K562 (cell line): ENCODE results near the gene SETD5. TPM values are rescaled to one million over a fixed set of nuclear protein-coding genes. Genes with fewer than 3 reads are reported as not detected.
"Not testable (repeated sequence)": the region's sequence is repeated elsewhere in the genome, so short reads cannot be mapped to it uniquely, and the experiment has no call there.

Experiments
- ATAC-seq: fragments of 200-7000 bp; cut with Tn5 transposase; 3 replicates; pipeline ENCODE4 v1.9.1; 2020; ENCODE audit warnings: moderate library complexity
- BruUV-seq: library from RNA; stranded (reverse); fragments of 400-500 nt; replicated peaks from 2 replicates; lab custom pipeline; 2021; lab: Mats Ljungman, UMichigan
- CTCF ChIA-PET: fragments of 300-600 bp; formaldehyde crosslinking; extraction: SDS; loops from one replicate; lab custom pipeline; 2021; ENCODE audit warnings: low intra/inter-chr PET ratio; lab: Yijun Ruan, JAX
- POLR2A ChIA-PET: fragments of 300-600, 350-650 bp; sonication (Branson Sonifier 250); formaldehyde crosslinking; extraction: SDS; loops from one replicate; lab custom pipeline; 2021; ENCODE audit warnings: antibody characterized with exemption, inconsistent platforms; lab: Yijun Ruan, JAX
- DNase-seq, 4 experiments: peaks; one replicate each; pipeline versions ENCODE4 v3.0.0 to v3.0.0-alpha.2; 2011 to 2018; ENCODE audit warnings: low spot score in 3 of 4, mixed read lengths in 3 of 4; ENCODE audit errors: extremely low read depth in 1 of 4
- FAIRE-seq: peaks from 2 replicates; lab custom pipeline; 2011; peaks lifted over from hg19 to GRCh38; lab: Jason Lieb, UNC
- H2AFZ ChIP-seq: 2 replicates; pipeline ENCODE4 v1.6.0; 2011; ENCODE audit warnings: low read depth, low read length, control low read depth, inconsistent platforms
- H3K27ac ChIP-seq: fragments of 200-600 bp; 3 replicates; pipeline ENCODE4 v1.8.0; 2011; ENCODE audit warnings: low read depth, mild to moderate bottlenecking, control low read depth, inconsistent platforms, low read length, moderate library complexity, mixed read lengths; ENCODE audit errors: extremely low read depth
- H3K27me3 ChIP-seq, 2 experiments: fragments of 300-600 bp in 1 of 2; 2 replicates in 1 of 2; 3 replicates in 1 of 2; pipeline versions ENCODE4 v1.6.0 to v1.8.0; 2011; ENCODE audit warnings: inconsistent platforms in 2 of 2, low read length in 2 of 2, mild to moderate bottlenecking in 1 of 2, mixed read lengths in 1 of 2, moderate library complexity in 1 of 2; ENCODE audit not compliant: control insufficient read depth in 2 of 2, insufficient read depth in 2 of 2
- H3K36me3 ChIP-seq: fragments of 300-600 bp; 3 replicates; pipeline ENCODE4 v1.8.0; 2011; ENCODE audit warnings: mild to moderate bottlenecking, low read length, inconsistent platforms; ENCODE audit not compliant: control insufficient read depth, insufficient read depth
- H3K4me1 ChIP-seq, 2 experiments: fragments of 200-600 bp in 1 of 2; replicated peaks in 1 of 2; 2 replicates in 1 of 2; 3 replicates in 1 of 2; pipeline versions ENCODE4 v1.5.1 to v1.8.0; 2011; ENCODE audit warnings: inconsistent platforms in 2 of 2, low read length in 2 of 2, mild to moderate bottlenecking in 1 of 2, mixed read lengths in 1 of 2, moderate library complexity in 1 of 2; ENCODE audit not compliant: control insufficient read depth in 2 of 2, insufficient read depth in 2 of 2
- H3K4me2 ChIP-seq: 2 replicates; pipeline ENCODE4 v1.6.1; 2011; ENCODE audit warnings: low read length, control low read depth, inconsistent platforms, mixed read lengths; ENCODE audit not compliant: insufficient read depth
- H3K4me3 ChIP-seq: fragments of 200-600 bp; sonication (generic), shearing (Covaris generic); 2 replicates; pipeline ENCODE4 v1.5.1; 2016; ENCODE audit warnings: control low read depth, inconsistent platforms
- H3K79me2 ChIP-seq: fragments of 200-600 bp; 3 replicates; pipeline ENCODE4 v1.8.0; 2011; ENCODE audit warnings: low read length, inconsistent platforms; ENCODE audit not compliant: control insufficient read depth, insufficient read depth
- H3K9ac ChIP-seq, 2 experiments: 2 replicates each; pipeline versions ENCODE4 v1.6.0 to v1.6.1; 2011; ENCODE audit warnings: low read depth in 2 of 2, low read length in 2 of 2, control low read depth in 1 of 2, inconsistent platforms in 1 of 2, mild to moderate bottlenecking in 1 of 2, mixed read lengths in 1 of 2; ENCODE audit not compliant: insufficient read depth in 1 of 2
- H3K9me1 ChIP-seq: one replicate; pipeline ENCODE4 v1.6.0; 2011; ENCODE audit warnings: inconsistent platforms, mild to moderate bottlenecking, low read length, moderate library complexity; ENCODE audit not compliant: control insufficient read depth, insufficient read depth
- H3K9me3 ChIP-seq: replicated peaks from 2 replicates; pipeline ENCODE4 v1.5.1; 2011; ENCODE audit warnings: low read depth, low read length, inconsistent platforms; ENCODE audit not compliant: control insufficient read depth, insufficient read depth
- H4K20me1 ChIP-seq: replicated peaks from 2 replicates; pipeline ENCODE4 v1.6.1; 2011; ENCODE audit warnings: low read length, inconsistent platforms, mixed read lengths; ENCODE audit not compliant: control insufficient read depth, insufficient read depth
- FOXA1 ChIP-seq: fragments of 450-650 bp; IDR thresholded peaks from 2 replicates; pipeline ENCODE4 v1.6.1; 2016; ENCODE audit warnings: mild to moderate bottlenecking, borderline replicate concordance
- STAT5B ChIP-seq: fragments of 250-450 bp; sonication (Bioruptor Pico); IDR thresholded peaks from 2 replicates; pipeline ENCODE4 v1.8.0; 2021; ENCODE audit warnings: mild to moderate bottlenecking, inconsistent platforms
- U2AF1 ChIP-seq: fragments of 200-400 bp; formaldehyde crosslinking; optimal IDR thresholded peaks from 2 replicates; pipeline ENCODE3; 2017; ENCODE audit warnings: mild to moderate bottlenecking, low read depth, low read length, moderate library complexity
- ZNF282 ChIP-seq: sonication (generic); formaldehyde crosslinking; IDR thresholded peaks from 2 replicates; pipeline ENCODE4 v1.8.1; 2023; ENCODE audit warnings: missing genetic modification reagents
- WGBS: fragments of 100-300 bp; shearing (Covaris generic); methylation state at CpG from one replicate; pipeline ENCODE4 v1.1.6; 2016; ENCODE audit warnings: low coverage, mixed read lengths; ENCODE audit not compliant: insufficient coverage; ENCODE audit errors: missing lambda C conversion rate; 5-methylcytosine and 5-hydroxymethylcytosine counted together
- in situ Hi-C: fragments of 300-500 bp; cut with MboI; formaldehyde crosslinking; loops from 4 replicates; pipeline ENCODE4 v1.15.0; 2018; ENCODE audit warnings: inconsistent platforms, mixed read lengths
- intact Hi-C: fragments of 100-400 bp; cut with micrococcal nuclease; formaldehyde crosslinking; loops from 2 replicates; pipeline ENCODE4 v1.14.2; 2022
- polyA plus RNA-seq, 8 experiments: library from polyadenylated mRNA; depleted of rRNA in 4 of 8; stranded (reverse) in 5 of 8; unstranded in 3 of 8; fragments of >200 nt; fragmentation: Nextera tagmentation in 2 of 8; fragmentation: Illumina TruSeq in 1 of 8; extraction: Ambion mirVana in 2 of 8; extraction: Trizol in 1 of 8; gene quantifications; 2 replicates each; pipeline versions ENCODE4 v1.2.1 to v1.2.3, GENCODE V29; 2011 to 2014; ENCODE audit warnings: inconsistent platforms in 1 of 8, missing spikeins in 1 of 8
- total RNA-seq, 7 experiments: library from RNA; depleted of rRNA in 6 of 7; stranded (reverse); fragments of >200 nt in 6 of 7; fragmentation: Illumina TruSeq in 2 of 7; extraction: Trizol in 2 of 7; gene quantifications; 2 replicates each; pipeline versions ENCODE4 v1.2.1 to v1.2.3, GENCODE V29; 2011 to 2021; ENCODE audit warnings: low replicate concordance in 1 of 7

SETD5 gene
- total and polyA plus RNA-seq, 9 of the 15 experiments (the other 6 are each of a cell fraction or from before 2014, with no cell fraction given) = 20.8 to 135 (median 87.2) TPM

DNA sequence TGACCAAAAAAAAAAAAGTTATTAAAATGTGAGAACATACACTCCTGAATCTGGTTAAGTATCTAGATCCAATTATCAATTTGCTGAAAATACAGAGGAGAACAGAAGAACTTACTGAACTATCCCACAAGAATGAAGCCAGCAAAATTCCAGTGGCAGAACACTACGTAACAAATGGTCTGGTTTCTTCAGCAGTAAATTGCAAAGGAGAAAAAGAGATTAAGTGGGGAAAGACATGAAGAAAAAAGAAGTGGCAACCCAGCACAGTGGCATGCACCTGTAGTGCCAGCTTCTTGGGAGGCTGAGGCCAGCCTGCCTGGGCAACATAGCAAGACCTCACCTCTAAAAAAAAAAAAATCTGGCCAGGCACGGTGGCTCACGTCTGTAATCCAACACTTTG lies 94.1 kb downstream of the SETD5 start (continued):
- TF ChIP-seq U2AF1 (no peak), STAT5B (no peak), FOXA1 (no peak), ZNF282 (CRISPR knock-in tag) (no peak)

- CTCF ChIA-PET, DNase-seq, H3K4me3 ChIP-seq, BruUV-seq, H3K27ac ChIP-seq, H4K20me1 ChIP-seq, ATAC-seq, H3K9ac ChIP-seq, H3K27me3 ChIP-seq, H3K4me1 ChIP-seq, H3K9me1 ChIP-seq, intact Hi-C loops, H3K36me3 ChIP-seq, FAIRE-seq, H3K79me2 ChIP-seq, H3K4me2 ChIP-seq, H2AFZ ChIP-seq, H3K9me3 ChIP-seq: not testable (repeated sequence)
- WGBS = 40% methylated on average over 15 of the region's 15 CpGs
- POLR2A ChIA-PET = interaction anchor here (0.6 kb wide), 1 partner anchor 31 kb away, joined by 4 read pairs; no protein-coding TSS in a partner anchor
- in situ Hi-C loops = loop anchor here (10.0 kb wide), 1 partner anchor 519 kb away; no protein-coding TSS in a partner anchor
These were observed 96.6 kb downstream of the SETD5 start for GRCh38 chr3:9494036-9494435.
